Ishikawa (cell line): ENCODE measurements around the gene FBXL19.

Experiments used
- CEBPB ChIP-seq: IDR thresholded peaks from 2 replicates; pipeline ENCODE4 v1.6.1; 2012
- CREB1 ChIP-seq: IDR thresholded peaks from 2 replicates; pipeline ENCODE4 v1.6.1; 2012; ENCODE audit warnings: low read depth
- EGR1 ChIP-seq: IDR thresholded peaks from 2 replicates; pipeline ENCODE4 v1.6.1; 2012
- EP300 ChIP-seq: IDR thresholded peaks from 2 replicates; pipeline ENCODE4 v1.6.1; 2012; ENCODE audit warnings: borderline replicate concordance
- FOXM1 ChIP-seq: IDR thresholded peaks from 2 replicates; pipeline ENCODE4 v1.6.1; 2012; ENCODE audit warnings: low read depth, borderline replicate concordance
- NFIC ChIP-seq: IDR thresholded peaks from 2 replicates; pipeline ENCODE4 v1.6.1; 2012
- RAD21 ChIP-seq: IDR thresholded peaks from 2 replicates; pipeline ENCODE4 v1.6.1; 2012; ENCODE audit warnings: low read depth
- TAF1 ChIP-seq: IDR thresholded peaks from 2 replicates; pipeline ENCODE4 v1.6.1; 2012; ENCODE audit warnings: low read depth, mild to moderate bottlenecking
- TCF12 ChIP-seq: IDR thresholded peaks from 2 replicates; pipeline ENCODE4 v1.6.1; 2012; ENCODE audit warnings: low read depth
- TEAD4 ChIP-seq: IDR thresholded peaks from 2 replicates; pipeline ENCODE4 v1.6.1; 2012
- YY1 ChIP-seq: IDR thresholded peaks from 2 replicates; pipeline ENCODE4 v1.6.1; 2012; ENCODE audit warnings: low read depth
- ZBTB7A ChIP-seq: IDR thresholded peaks from 2 replicates; pipeline ENCODE4 v1.6.1; 2012; ENCODE audit warnings: low read depth
- TF ChIP-seq, protein P1 (sequence below): IDR thresholded peaks from 2 replicates; pipeline ENCODE4 v1.6.1; 2012; ENCODE audit warnings: low read depth, mild to moderate bottlenecking
- TF ChIP-seq, protein P2 (sequence below): IDR thresholded peaks from 2 replicates; pipeline ENCODE4 v1.6.1; 2012
- TF ChIP-seq, protein P3 (sequence below): IDR thresholded peaks from 2 replicates; pipeline ENCODE4 v1.6.1; 2012

Gene FBXL19

DNA sequence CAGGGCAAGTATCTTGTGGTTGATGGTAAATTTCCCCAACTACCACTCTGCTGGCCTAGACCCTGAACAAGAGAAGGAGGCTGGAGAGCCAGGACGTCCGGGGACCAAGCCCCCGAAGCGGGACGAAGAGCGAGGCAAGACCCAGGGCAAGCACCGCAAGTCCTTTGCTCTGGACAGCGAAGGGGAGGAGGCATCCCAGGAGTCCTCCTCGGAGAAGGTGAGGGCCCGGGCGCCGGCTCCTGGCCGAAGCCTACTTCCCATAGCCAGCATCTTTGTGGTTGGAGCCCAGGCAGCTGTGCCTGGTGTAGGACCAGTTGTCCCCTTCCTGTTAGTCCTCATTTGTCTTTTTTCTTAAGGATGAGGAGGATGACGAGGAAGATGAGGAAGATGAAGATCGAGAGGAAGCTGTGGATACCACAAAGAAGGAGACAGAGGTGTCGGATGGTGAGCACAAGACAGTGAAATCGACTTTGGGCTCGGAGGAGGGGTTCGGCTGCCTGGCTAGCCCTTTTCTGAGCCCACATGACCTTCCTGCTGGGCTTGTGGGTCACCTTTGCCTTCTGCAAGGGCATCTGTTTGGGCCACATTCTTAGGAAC lies 46.0 kb downstream of the FBXL19 start:
- TF ChIP-seq, protein P1, sequence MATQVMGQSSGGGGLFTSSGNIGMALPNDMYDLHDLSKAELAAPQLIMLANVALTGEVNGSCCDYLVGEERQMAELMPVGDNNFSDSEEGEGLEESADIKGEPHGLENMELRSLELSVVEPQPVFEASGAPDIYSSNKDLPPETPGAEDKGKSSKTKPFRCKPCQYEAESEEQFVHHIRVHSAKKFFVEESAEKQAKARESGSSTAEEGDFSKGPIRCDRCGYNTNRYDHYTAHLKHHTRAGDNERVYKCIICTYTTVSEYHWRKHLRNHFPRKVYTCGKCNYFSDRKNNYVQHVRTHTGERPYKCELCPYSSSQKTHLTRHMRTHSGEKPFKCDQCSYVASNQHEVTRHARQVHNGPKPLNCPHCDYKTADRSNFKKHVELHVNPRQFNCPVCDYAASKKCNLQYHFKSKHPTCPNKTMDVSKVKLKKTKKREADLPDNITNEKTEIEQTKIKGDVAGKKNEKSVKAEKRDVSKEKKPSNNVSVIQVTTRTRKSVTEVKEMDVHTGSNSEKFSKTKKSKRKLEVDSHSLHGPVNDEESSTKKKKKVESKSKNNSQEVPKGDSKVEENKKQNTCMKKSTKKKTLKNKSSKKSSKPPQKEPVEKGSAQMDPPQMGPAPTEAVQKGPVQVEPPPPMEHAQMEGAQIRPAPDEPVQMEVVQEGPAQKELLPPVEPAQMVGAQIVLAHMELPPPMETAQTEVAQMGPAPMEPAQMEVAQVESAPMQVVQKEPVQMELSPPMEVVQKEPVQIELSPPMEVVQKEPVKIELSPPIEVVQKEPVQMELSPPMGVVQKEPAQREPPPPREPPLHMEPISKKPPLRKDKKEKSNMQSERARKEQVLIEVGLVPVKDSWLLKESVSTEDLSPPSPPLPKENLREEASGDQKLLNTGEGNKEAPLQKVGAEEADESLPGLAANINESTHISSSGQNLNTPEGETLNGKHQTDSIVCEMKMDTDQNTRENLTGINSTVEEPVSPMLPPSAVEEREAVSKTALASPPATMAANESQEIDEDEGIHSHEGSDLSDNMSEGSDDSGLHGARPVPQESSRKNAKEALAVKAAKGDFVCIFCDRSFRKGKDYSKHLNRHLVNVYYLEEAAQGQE: no peak
- TF ChIP-seq TCF12 (no peak), CREB1 (no peak), YY1 (no peak)

DNA sequence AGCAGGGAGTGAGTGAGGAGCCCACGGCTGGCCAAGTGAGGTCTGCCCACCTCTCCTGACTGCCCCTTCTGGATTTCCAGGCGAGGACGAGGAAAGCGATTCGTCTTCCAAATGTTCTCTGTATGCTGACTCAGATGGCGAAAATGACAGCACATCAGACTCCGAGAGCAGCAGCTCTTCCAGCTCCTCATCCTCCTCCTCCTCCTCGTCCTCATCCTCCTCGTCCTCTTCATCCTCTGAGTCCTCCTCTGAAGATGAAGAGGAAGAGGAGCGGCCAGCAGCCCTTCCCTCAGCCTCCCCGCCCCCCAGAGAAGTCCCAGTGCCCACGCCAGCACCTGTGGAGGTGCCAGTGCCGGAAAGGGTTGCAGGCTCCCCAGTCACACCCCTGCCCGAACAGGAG lies 47.9 kb downstream of the FBXL19 start:
- TF ChIP-seq TCF12 (no peak), TEAD4 (no peak), EP300 (no peak), CREB1 (no peak)
- TF ChIP-seq, protein P2, sequence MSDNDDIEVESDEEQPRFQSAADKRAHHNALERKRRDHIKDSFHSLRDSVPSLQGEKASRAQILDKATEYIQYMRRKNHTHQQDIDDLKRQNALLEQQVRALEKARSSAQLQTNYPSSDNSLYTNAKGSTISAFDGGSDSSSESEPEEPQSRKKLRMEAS: no peak

DNA sequence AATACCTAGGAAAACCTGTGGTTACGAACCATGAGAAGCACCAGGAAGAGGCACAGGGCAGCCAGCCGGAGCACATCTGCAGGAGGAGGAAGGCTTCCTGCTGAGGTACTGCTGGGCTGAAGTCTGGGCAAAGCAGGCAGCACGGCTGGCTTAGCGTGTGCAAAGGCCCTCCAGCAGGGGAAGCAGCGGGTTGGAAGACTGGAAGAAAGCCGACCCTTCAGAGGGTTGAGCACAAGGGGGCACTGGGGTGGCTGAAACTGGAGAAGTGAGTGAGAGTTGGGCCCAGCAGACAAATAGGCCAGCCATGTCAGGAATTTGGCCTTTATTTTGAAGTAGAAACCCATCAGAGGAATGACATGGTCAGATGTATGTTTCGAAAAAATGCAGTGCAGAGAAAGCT lies 49.5 kb downstream of the FBXL19 start:
- TF ChIP-seq, protein P1: no peak
- TF ChIP-seq YY1 (no peak), FOXM1 (no peak), CREB1 (no peak), TCF12 (no peak)

DNA sequence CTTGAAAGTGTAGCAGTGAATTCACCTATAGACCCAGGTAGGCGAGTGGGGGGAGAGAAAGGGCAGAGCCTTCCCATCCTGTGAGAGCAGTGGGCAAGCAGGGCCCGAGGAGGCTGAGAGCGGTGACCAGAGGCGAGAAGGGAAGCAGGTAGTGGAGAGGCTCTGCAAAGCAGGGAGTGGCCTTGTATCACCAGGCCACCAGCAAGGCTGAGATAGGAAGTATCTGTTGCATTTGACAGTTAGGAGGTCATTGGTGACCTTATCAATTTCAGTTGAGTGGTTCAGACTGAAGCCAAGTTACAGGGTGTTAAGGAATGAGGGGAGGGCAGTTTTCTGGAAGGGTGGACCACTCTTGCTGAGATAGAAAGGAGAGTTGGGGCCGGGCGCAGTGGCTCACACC lies 51.0 kb downstream of the FBXL19 start:
- TF ChIP-seq TEAD4 (no peak), CEBPB (no peak), EGR1 (no peak), TCF12 (no peak), ZBTB7A (no peak), EP300 (no peak), NFIC (no peak), RAD21 (no peak), CREB1 (no peak), TAF1 (no peak), YY1 (no peak), FOXM1 (no peak)
- TF ChIP-seq, protein P3, sequence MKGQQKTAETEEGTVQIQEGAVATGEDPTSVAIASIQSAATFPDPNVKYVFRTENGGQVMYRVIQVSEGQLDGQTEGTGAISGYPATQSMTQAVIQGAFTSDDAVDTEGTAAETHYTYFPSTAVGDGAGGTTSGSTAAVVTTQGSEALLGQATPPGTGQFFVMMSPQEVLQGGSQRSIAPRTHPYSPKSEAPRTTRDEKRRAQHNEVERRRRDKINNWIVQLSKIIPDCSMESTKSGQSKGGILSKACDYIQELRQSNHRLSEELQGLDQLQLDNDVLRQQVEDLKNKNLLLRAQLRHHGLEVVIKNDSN: no peak
- TF ChIP-seq, protein P2: no peak

DNA sequence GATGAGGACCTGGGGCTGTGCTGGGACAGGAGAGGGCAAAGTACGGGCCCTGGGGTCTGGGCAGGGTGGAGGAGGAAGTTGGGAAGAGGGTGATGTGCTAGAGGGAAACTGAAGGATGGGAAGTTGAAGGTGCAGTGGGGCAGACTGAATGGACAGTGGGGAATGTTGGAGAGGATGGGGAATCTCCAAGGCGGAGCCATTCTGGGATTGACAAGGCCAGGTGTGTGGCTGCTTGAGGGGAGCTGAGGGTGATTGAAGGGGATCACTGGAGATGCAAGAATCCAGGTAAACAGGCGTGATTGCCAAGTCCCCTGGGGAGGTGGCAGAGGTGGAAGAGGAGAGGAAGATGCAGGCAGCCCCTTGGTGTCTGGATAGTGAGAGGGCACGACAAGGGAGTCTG lies 53.1 kb downstream of the FBXL19 start:
- no peak for TF ChIP-seq RAD21
- TF ChIP-seq TEAD4: no peak
- no peak for TF ChIP-seq TAF1
- TF ChIP-seq YY1: no peak
- no peak for TF ChIP-seq EGR1
- no peak for TF ChIP-seq TCF12

DNA sequence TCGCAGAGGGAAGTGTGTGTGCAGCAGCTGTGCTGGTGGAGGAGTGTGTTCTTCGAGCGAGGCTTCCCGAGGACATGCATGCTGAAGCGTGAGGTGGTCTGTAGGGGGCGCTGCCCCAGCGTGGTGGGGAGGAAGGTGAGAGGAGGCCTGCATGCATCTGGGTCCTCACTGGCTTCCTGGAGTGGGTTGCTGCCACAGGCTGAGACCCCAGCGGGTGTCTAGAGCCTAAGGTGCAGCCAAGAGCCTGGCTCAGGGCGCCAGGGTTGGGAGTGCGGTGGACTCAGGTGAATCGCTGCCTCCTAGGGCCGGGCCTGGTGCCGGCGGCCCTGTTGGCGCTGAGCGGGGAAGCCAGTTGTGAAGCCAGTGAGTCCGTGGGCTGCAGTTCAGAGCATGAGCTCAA lies 54.1 kb downstream of the FBXL19 start:
- no peak for TF ChIP-seq RAD21
- no peak for TF ChIP-seq FOXM1

DNA sequence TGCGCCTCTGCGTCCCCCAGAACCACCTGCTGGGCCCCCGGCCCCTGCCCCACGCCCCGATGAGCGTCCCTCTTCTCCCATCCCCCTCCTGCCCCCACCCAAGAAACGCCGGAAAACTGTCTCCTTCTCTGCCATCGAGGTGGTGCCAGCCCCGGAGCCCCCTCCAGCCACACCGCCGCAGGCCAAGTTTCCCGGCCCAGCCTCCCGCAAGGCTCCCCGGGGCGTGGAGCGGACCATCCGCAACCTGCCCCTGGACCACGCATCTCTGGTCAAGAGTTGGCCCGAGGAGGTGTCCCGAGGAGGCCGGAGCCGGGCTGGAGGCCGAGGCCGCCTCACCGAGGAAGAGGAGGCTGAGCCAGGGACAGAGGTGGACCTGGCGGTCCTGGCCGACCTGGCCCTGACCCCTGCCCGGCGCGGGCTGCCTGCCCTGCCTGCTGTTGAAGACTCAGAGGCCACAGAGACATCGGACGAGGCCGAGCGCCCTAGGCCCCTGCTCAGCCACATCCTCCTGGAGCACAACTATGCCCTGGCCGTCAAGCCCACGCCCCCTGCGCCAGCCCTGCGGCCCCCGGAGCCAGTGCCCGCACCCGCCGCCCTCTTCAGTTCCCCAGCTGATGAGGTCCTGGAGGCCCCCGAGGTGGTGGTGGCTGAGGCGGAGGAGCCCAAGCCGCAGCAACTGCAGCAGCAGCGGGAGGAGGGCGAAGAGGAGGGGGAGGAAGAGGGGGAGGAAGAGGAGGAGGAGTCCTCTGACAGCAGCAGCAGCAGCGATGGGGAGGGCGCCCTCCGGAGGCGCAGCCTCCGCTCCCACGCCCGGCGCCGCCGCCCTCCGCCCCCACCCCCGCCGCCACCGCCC lies 56.0 kb downstream of the FBXL19 start:
- TF ChIP-seq, protein P1: no peak
- TF ChIP-seq, protein P2: no peak
- TF ChIP-seq RAD21 (no peak), EP300 (no peak), EGR1 (no peak), TEAD4 (no peak), TAF1 (no peak)
- TF ChIP-seq, protein P3: no peak
